HEK293T (cell line): ENCODE results near the gene WIZ.
"Not testable (repeated sequence)": the region's sequence is repeated elsewhere in the genome, so short reads cannot be mapped to it uniquely, and the experiment has no call there.

Experiments used
- BHLHE40 ChIP-seq: fragments of 450-650 bp; IDR thresholded peaks from 2 replicates; pipeline ENCODE4 v1.6.1; 2016; ENCODE audit warnings: mild to moderate bottlenecking, moderate library complexity, borderline replicate concordance
- FOXK2 ChIP-seq: fragments of 450-650 bp; IDR thresholded peaks from 2 replicates; pipeline ENCODE4 v1.6.1; 2016; ENCODE audit warnings: mild to moderate bottlenecking
- FOXM1 ChIP-seq: fragments of 450-650 bp; IDR thresholded peaks from 2 replicates; pipeline ENCODE4 v1.6.1; 2017; ENCODE audit warnings: mild to moderate bottlenecking, borderline replicate concordance
- LEF1 ChIP-seq: fragments of 450-650 bp; IDR thresholded peaks from 2 replicates; pipeline ENCODE4 v1.6.1; 2017; ENCODE audit warnings: mild to moderate bottlenecking, borderline replicate concordance
- SP1 ChIP-seq: fragments of 450-650 bp; IDR thresholded peaks from 2 replicates; pipeline ENCODE4 v1.6.1; 2017

- TF ChIP-seq SP1, FOXK2, LEF1, BHLHE40, FOXM1: not testable (repeated sequence)
These were observed 31.2 kb upstream of the WIZ start for GRCh38 chr19:15480996-15481395.
